A549 treated with AZD9567 at 1 μM for 4 hours (cell line): ENCODE data around the gene TP53TG3B. TPM values are rescaled to one million over a fixed set of nuclear protein-coding genes. Genes with fewer than 3 reads are reported as not detected.

Experiments
- total RNA-seq: library from RNA; stranded (reverse); fragments of 200-300 nt; extraction: Qiagen RNA extraction; gene quantifications from 5 replicates; pipeline ENCODE4 v1.2.3, GENCODE V29; 2022; ENCODE audit not compliant: insufficient read depth

The TP53TG3B gene
- 0.25 to 0.31 TPM in 2 of 5 replicates, not detected in the others for total RNA-seq

GRCh38 chr16:33360541-33360940 is at the start of gene TP53TG3B:
TP53TG3B (plus strand) TSS chr16:33360841; CDS start chr16:33360909, 68 bp downstream.

Other genes starting within 250 kb of the TP53TG3B start
- gene TP53TG3C, start 166.6 kb upstream of the TP53TG3B start, total RNA-seq, result not detected in 5 replicates
- not detected in 5 replicates for gene TP53TG3E, start 56.5 kb upstream of the TP53TG3B start, total RNA-seq
- gene TP53TG3F, start 98.8 kb downstream of the TP53TG3B start, total RNA-seq, result 0.08 to 0.24 TPM (median 0.13 TPM) in 3 of 5 replicates, not detected in the others